Activated naive CD4-positive, alpha-beta T cell treated with anti-CD3 and anti-CD28 coated beads for 36 hours (primary cell): ENCODE measurements around the gene HES5. TPM values are rescaled to one million over a fixed set of nuclear protein-coding genes. Genes with fewer than 3 reads are reported as not detected.
"Not testable (repeated sequence)": the region's sequence is repeated elsewhere in the genome, so short reads cannot be mapped to it uniquely, and the experiment has no call there.

Source experiments
- CTCF ChIA-PET: fragments of 350-600 bp; sonication (Branson Sonifier 250); formaldehyde crosslinking; loops from one replicate; lab custom pipeline; 2021; ENCODE audit warnings: antibody characterized with exemption; lab: Charles Lee
- DNase-seq: peaks from one replicate; pipeline ENCODE4 v3.0.0-alpha.2; 2020
- H3K27ac Mint-ChIP-seq: one replicate; pipeline ENCODE4 v1.8.0; 2021; ENCODE audit warnings: mild to moderate bottlenecking, mixed read lengths
- H3K27me3 Mint-ChIP-seq: one replicate; pipeline ENCODE4 v1.8.0; 2021; ENCODE audit warnings: low read depth, mixed read lengths
- H3K36me3 Mint-ChIP-seq: one replicate; pipeline ENCODE4 v1.8.0; 2021; ENCODE audit warnings: low read depth, mixed read lengths
- H3K4me1 Mint-ChIP-seq: one replicate; pipeline ENCODE4 v1.8.0; 2021; ENCODE audit warnings: low read depth, mixed read lengths
- H3K4me3 Mint-ChIP-seq: one replicate; pipeline ENCODE4 v1.8.0; 2021; ENCODE audit warnings: mild to moderate bottlenecking, moderate library complexity, mixed read lengths
- H3K9me3 Mint-ChIP-seq: one replicate; pipeline ENCODE4 v1.8.0; 2021; ENCODE audit warnings: mixed read lengths
- intact Hi-C: fragments of 100-400 bp; cut with micrococcal nuclease; formaldehyde crosslinking; loops from one replicate; pipeline ENCODE4 v1.15.1; 2023
- total RNA-seq, 2 experiments: library from RNA; stranded (reverse); gene quantifications; one replicate each; pipeline ENCODE4 v1.2.3, GENCODE V29; 2021

The HES5 gene
- total RNA-seq, result not detected

- H3K27me3 Mint-ChIP-seq, result peaks cover 9% of the 10 kb centered on the region
- H3K36me3 Mint-ChIP-seq, result no peaks in the 10 kb centered on the region
- peak within 1 kb of the TSS; percentile 60 for H3K4me3 Mint-ChIP-seq
- DNase-seq, result no peak
- no peak within 1 kb of the TSS for H3K27ac Mint-ChIP-seq
- CTCF ChIA-PET, result interaction anchor here (0.8 to 1.2 kb wide), 4 partner anchors 10 to 17 kb away, joined by 3 to 4 read pairs (median 3); no protein-coding TSS in a partner anchor
- no peaks in the 10 kb centered on the region for H3K9me3 Mint-ChIP-seq
- H3K4me1 Mint-ChIP-seq, result peaks cover 21% of the 10 kb centered on the region
- intact Hi-C loops, result loop anchor here (5.0 kb wide), 1 partner anchor 333 kb away; no protein-coding TSS in a partner anchor
Measured at GRCh38 chr1:2529784-2530512, at the start of gene HES5. TSS of gene HES5 (minus strand) at chr1:2530263. CDS start at chr1:2530164, 99 bp downstream.

GRCh38 chr1:2578758-2579118 is 48.7 kb upstream of the HES5 start:
- H3K4me1 Mint-ChIP-seq, result peaks cover 66% of the 10 kb centered on the region
- intact Hi-C loops, result loop anchor here (1.0 to 5.0 kb wide), 5 partner anchors 8 to 1324 kb away; partner anchors contain the start of genes C1orf174, PANK4, PRXL2B and TNFRSF14
- no peak for DNase-seq
- CTCF ChIA-PET, result interaction anchor here (0.9 to 1.5 kb wide), 4 partner anchors 23 to 67 kb away, joined by 3 to 9 read pairs (median 4); partner anchors contain the start of gene TNFRSF14
- no peaks in the 10 kb centered on the region for H3K27me3 Mint-ChIP-seq
- H3K27ac Mint-ChIP-seq, result peak overlapping the region; percentile 97
- peaks cover 6% of the 10 kb centered on the region for H3K9me3 Mint-ChIP-seq
- peaks cover 4% of the 10 kb centered on the region for H3K36me3 Mint-ChIP-seq
- peak overlapping the region; percentile 78 for H3K4me3 Mint-ChIP-seq

GRCh38 chr1:2577565-2578075 is 47.6 kb upstream of the HES5 start:
- not testable (repeated sequence) for H3K36me3 Mint-ChIP-seq, H3K27me3 Mint-ChIP-seq
- peak overlapping the region; percentile 78 for H3K4me3 Mint-ChIP-seq
- CTCF ChIA-PET, result interaction anchor here (0.6 to 2.7 kb wide), 4 partner anchors 16 to 1100 kb away, joined by 3 to 10 read pairs (median 6); partner anchors contain the start of gene TNFRSF14
- DNase-seq, result peak; percentile 77
- peaks cover 56% of the 10 kb centered on the region for H3K4me1 Mint-ChIP-seq
- intact Hi-C loops, result loop anchor here (1.0 to 5.0 kb wide), 5 partner anchors 9 to 1325 kb away; partner anchors contain the start of genes C1orf174, PANK4, PRXL2B and TNFRSF14
- peaks cover 15% of the 10 kb centered on the region for H3K9me3 Mint-ChIP-seq
- H3K27ac Mint-ChIP-seq, result peak overlapping the region; percentile 97

GRCh38 chr1:2575801-2576663 is 46.0 kb upstream of the HES5 start:
- Mint-ChIP-seq H3K4me3 (no peak overlapping the region), H3K4me1 (peaks cover 40% of the 10 kb centered on the region), H3K27me3 (no peaks in the 10 kb centered on the region), H3K9me3 (peaks cover 17% of the 10 kb centered on the region), H3K36me3 (peaks cover 4% of the 10 kb centered on the region), H3K27ac (peak overlapping the region; percentile 97)
- CTCF ChIA-PET, result interaction anchor here (0.9 to 2.7 kb wide), 2 partner anchors 10 to 14 kb away, joined by 4 to 10 read pairs; no protein-coding TSS in a partner anchor
- intact Hi-C loops, result loop anchor here (5.0 kb wide), 1 partner anchor 1326 kb away; the partner anchor contains the start of gene C1orf174
- DNase-seq, result no peak

- Mint-ChIP-seq H3K4me1 (peaks cover 26% of the 10 kb centered on the region), H3K27me3 (no peaks in the 10 kb centered on the region), H3K4me3 (no peak overlapping the region), H3K27ac (no peak overlapping the region), H3K36me3 (peaks cover 4% of the 10 kb centered on the region), H3K9me3 (peaks cover 17% of the 10 kb centered on the region)
- DNase-seq, result no peak
- CTCF ChIA-PET, result no interaction called here
- intact Hi-C loops, result no loop called here
Measured at GRCh38 chr1:2574350-2574749, 44.3 kb upstream of the HES5 start.

GRCh38 chr1:2573250-2573920 is 43.3 kb upstream of the HES5 start:
- Mint-ChIP-seq H3K27me3 (no peaks in the 10 kb centered on the region), H3K27ac (no peak overlapping the region), H3K36me3 (peaks cover 2% of the 10 kb centered on the region), H3K4me3 (no peak overlapping the region), H3K4me1 (peaks cover 17% of the 10 kb centered on the region), H3K9me3 (peaks cover 17% of the 10 kb centered on the region)
- intact Hi-C loops, result no loop called here
- CTCF ChIA-PET, result no interaction called here
- DNase-seq, result no peak

GRCh38 chr1:2571348-2571747 is 41.3 kb upstream of the HES5 start:
- CTCF ChIA-PET, result interaction anchor here (0.8 kb wide), 1 partner anchor 10 kb away, joined by 3 read pairs; no protein-coding TSS in a partner anchor
- no peaks in the 10 kb centered on the region for H3K27me3 Mint-ChIP-seq
- no peak for DNase-seq

GRCh38 chr1:2570332-2570731 is 40.3 kb upstream of the HES5 start:
- no peak overlapping the region for H3K4me3 Mint-ChIP-seq
- H3K4me1 Mint-ChIP-seq, result peaks cover 3% of the 10 kb centered on the region
- H3K27ac Mint-ChIP-seq, result no peak overlapping the region
- H3K36me3 Mint-ChIP-seq, result peaks cover 2% of the 10 kb centered on the region
- H3K27me3 Mint-ChIP-seq, result no peaks in the 10 kb centered on the region
- CTCF ChIA-PET, result interaction anchor here (0.8 kb wide), 1 partner anchor 9 kb away, joined by 3 read pairs; no protein-coding TSS in a partner anchor
- intact Hi-C loops, result no loop called here
- H3K9me3 Mint-ChIP-seq, result peaks cover 17% of the 10 kb centered on the region
- no peak for DNase-seq

More at GRCh38 chr1:2571348-2571747, 41.3 kb upstream of the HES5 start:
- H3K27ac Mint-ChIP-seq, result no peak overlapping the region
- intact Hi-C loops, result no loop called here
- peaks cover 17% of the 10 kb centered on the region for H3K9me3 Mint-ChIP-seq
- H3K36me3 Mint-ChIP-seq, result peaks cover 2% of the 10 kb centered on the region
- no peak overlapping the region for H3K4me3 Mint-ChIP-seq
- H3K4me1 Mint-ChIP-seq, result peaks cover 8% of the 10 kb centered on the region

- H3K27ac Mint-ChIP-seq, CTCF ChIA-PET: not testable (repeated sequence)
Measured at GRCh38 chr1:2569703-2570102, 39.6 kb upstream of the HES5 start.

GRCh38 chr1:2569060-2569459 is 39.0 kb upstream of the HES5 start:
- intact Hi-C loops, result no loop called here
- no peak for DNase-seq
- H3K27me3 Mint-ChIP-seq, result no peaks in the 10 kb centered on the region
- peaks cover 2% of the 10 kb centered on the region for H3K36me3 Mint-ChIP-seq
- CTCF ChIA-PET, result no interaction called here
- H3K27ac Mint-ChIP-seq, result no peak overlapping the region
- no peak overlapping the region for H3K4me3 Mint-ChIP-seq
- H3K9me3 Mint-ChIP-seq, result peaks cover 14% of the 10 kb centered on the region
- H3K4me1 Mint-ChIP-seq, result no peaks in the 10 kb centered on the region

More at GRCh38 chr1:2569703-2570102, 39.6 kb upstream of the HES5 start:
- DNase-seq, H3K36me3 Mint-ChIP-seq, H3K4me1 Mint-ChIP-seq, intact Hi-C loops, H3K4me3 Mint-ChIP-seq, H3K27me3 Mint-ChIP-seq: not testable (repeated sequence)
- peaks cover 17% of the 10 kb centered on the region for H3K9me3 Mint-ChIP-seq

GRCh38 chr1:2568187-2568816 is 38.2 kb upstream of the HES5 start:
- H3K27ac Mint-ChIP-seq, H3K27me3 Mint-ChIP-seq, H3K36me3 Mint-ChIP-seq, CTCF ChIA-PET, H3K9me3 Mint-ChIP-seq, H3K4me3 Mint-ChIP-seq, DNase-seq, H3K4me1 Mint-ChIP-seq, intact Hi-C loops: not testable (repeated sequence)
